Tibial nerve (tissue), 4 donors: Measurements from ENCODE around the gene DGKQ. TPM values are rescaled to one million over a fixed set of nuclear protein-coding genes. Genes with fewer than 3 reads are reported as not detected.

Experiments used
- DNase-seq, 2 donors: peaks; one replicate each; pipeline ENCODE4 v3.0.0-alpha.2; 2019; ENCODE audit warnings: low spot score in 2 of 2
- H3K27ac ChIP-seq, 4 donors: fragments of 200-600 bp; sonication (generic) in 3 of 4; one replicate each; pipeline ENCODE4 v1.5.1; 2017 to 2019; ENCODE audit warnings: mild to moderate bottlenecking in 1 of 4
- H3K27me3 ChIP-seq, 2 donors: fragments of 200-600 bp; sonication (generic) in 1 of 2; one replicate each; pipeline versions ENCODE4 v1.5.1 to v1.6.0; 2017 to 2019
- H3K36me3 ChIP-seq, 3 donors: fragments of 200-600 bp; sonication (generic); one replicate each; pipeline ENCODE4 v1.5.1; 2018 to 2019
- H3K4me1 ChIP-seq, 4 donors: fragments of 200-600 bp; sonication (generic) in 3 of 4; one replicate each; pipeline ENCODE4 v1.5.1; 2017 to 2019
- H3K4me3 ChIP-seq, 4 donors: fragments of 200-600 bp; sonication (generic) in 3 of 4; one replicate each; pipeline ENCODE4 v1.5.1; 2017 to 2019; ENCODE audit warnings: mild to moderate bottlenecking in 1 of 4, moderate library complexity in 1 of 4
- H3K9me3 ChIP-seq, 4 donors: fragments of 200-600 bp; sonication (generic) in 3 of 4; one replicate each; pipeline ENCODE4 v1.5.1; 2017 to 2019
- EP300 ChIP-seq, 2 donors: sonication (generic); formaldehyde crosslinking; IDR thresholded peaks; one replicate each; pipeline ENCODE4 v1.6.1; 2017; ENCODE audit warnings: antibody characterized with exemption in 2 of 2, mild to moderate bottlenecking in 1 of 2
- POLR2A ChIP-seq, 2 donors: fragments of 450-650 bp; IDR thresholded peaks; one replicate each; pipeline ENCODE4 v1.6.1; 2017; ENCODE audit warnings: antibody characterized with exemption in 2 of 2, mild to moderate bottlenecking in 2 of 2, moderate library complexity in 2 of 2
- WGBS, 2 donors: methylation state at CpG; one replicate each; pipeline ENCODE4 v1.1.5; 2018; 5-methylcytosine and 5-hydroxymethylcytosine counted together
- total RNA-seq, 4 donors: library from RNA; depleted of rRNA; stranded (reverse); fragments of >200 nt; gene quantifications; one replicate each; pipeline ENCODE4 v1.1.0, GENCODE V29; 2016
- TF ChIP-seq, protein P1 (sequence below), 5 experiments: fragments of 200-600 bp in 3 of 5; fragments of 450-650 bp in 2 of 5; sonication (generic) in 3 of 5; IDR thresholded peaks; one replicate each; pipeline ENCODE4 v1.5.1; 2016 to 2019; ENCODE audit warnings: antibody characterized with exemption in 5 of 5, mild to moderate bottlenecking in 3 of 5, moderate library complexity in 2 of 5

The DGKQ gene
- total RNA-seq, 4 donors from 2014 or later: 9.0 to 23.4 (median 13.6) TPM

DNA sequence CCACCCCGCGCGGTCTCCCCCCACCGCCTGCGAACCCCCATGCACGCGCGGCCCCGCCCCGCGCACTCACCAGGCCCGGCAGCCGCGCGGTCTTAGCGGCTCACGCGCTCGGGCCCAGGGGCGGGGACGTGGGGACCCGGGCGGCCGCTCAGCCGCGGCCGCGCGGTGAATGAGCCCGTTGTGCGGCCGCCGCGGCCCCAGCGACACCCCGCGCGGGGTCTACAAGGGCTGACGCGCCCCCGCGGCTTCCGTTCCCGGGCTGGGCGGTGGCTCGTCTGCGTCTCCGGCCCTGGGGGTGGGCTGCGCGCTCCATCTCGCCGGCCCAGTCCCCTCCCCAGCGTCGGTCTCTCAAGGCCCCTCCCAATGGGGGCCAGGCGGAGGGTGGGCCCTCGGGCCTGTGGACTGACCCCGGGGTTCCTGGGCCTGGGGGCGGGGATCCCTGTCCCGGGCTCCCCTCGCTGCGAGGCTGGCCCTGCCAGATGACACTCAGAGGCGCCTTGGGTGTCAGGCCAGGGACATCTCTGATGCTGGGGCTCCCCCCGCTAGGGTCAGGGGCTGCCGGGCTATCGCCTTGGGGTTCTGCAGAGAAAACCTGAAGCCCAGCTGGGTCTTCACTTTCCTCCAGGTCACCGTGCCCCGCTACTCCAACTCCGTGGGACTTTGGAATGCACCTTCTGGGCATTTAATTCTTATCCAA, 24.2 kb upstream of the DGKQ start:
- Histone ChIP-seq H3K27ac (peak overlapping the region in 1 of 4 donors; percentile 37), H3K27me3 (peaks cover 0 to 51% of the 10 kb centered on the region in 2 donors), H3K4me1 (peaks cover 0 to 39% (median 15%) of the 10 kb centered on the region in 4 donors), H3K36me3 (no peaks in the 10 kb centered on the region), H3K4me3 (peak overlapping the region in 3 of 4 donors; percentile 21 to 51 (median 23)), H3K9me3 (no peaks in the 10 kb centered on the region)
- WGBS, 2 donors: 2% methylated on average over 38 of the region's 68 CpGs; no CpG with 5 or more reads in 1 of the 2 donors
- DNase-seq: no peak
- TF ChIP-seq POLR2A (IDR thresholded peaks at IDR 0.05): no peak
- no peak for TF ChIP-seq EP300 (IDR thresholded peaks at IDR 0.05)
- TF ChIP-seq, protein P1, sequence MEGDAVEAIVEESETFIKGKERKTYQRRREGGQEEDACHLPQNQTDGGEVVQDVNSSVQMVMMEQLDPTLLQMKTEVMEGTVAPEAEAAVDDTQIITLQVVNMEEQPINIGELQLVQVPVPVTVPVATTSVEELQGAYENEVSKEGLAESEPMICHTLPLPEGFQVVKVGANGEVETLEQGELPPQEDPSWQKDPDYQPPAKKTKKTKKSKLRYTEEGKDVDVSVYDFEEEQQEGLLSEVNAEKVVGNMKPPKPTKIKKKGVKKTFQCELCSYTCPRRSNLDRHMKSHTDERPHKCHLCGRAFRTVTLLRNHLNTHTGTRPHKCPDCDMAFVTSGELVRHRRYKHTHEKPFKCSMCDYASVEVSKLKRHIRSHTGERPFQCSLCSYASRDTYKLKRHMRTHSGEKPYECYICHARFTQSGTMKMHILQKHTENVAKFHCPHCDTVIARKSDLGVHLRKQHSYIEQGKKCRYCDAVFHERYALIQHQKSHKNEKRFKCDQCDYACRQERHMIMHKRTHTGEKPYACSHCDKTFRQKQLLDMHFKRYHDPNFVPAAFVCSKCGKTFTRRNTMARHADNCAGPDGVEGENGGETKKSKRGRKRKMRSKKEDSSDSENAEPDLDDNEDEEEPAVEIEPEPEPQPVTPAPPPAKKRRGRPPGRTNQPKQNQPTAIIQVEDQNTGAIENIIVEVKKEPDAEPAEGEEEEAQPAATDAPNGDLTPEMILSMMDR (IDR thresholded peaks at IDR 0.05): no peak

GRCh38 chr4:996997-997374, 23.6 kb upstream of the DGKQ start:
- peaks cover 0 to 45% of the 10 kb centered on the region in 2 donors for H3K27me3 ChIP-seq
- 3 to 6% methylated on average over 18 to 19 of the region's 25 CpGs for WGBS, 2 donors
- peaks cover 0 to 5% (median 0%) of the 10 kb centered on the region in 3 donors for H3K36me3 ChIP-seq

DNA sequence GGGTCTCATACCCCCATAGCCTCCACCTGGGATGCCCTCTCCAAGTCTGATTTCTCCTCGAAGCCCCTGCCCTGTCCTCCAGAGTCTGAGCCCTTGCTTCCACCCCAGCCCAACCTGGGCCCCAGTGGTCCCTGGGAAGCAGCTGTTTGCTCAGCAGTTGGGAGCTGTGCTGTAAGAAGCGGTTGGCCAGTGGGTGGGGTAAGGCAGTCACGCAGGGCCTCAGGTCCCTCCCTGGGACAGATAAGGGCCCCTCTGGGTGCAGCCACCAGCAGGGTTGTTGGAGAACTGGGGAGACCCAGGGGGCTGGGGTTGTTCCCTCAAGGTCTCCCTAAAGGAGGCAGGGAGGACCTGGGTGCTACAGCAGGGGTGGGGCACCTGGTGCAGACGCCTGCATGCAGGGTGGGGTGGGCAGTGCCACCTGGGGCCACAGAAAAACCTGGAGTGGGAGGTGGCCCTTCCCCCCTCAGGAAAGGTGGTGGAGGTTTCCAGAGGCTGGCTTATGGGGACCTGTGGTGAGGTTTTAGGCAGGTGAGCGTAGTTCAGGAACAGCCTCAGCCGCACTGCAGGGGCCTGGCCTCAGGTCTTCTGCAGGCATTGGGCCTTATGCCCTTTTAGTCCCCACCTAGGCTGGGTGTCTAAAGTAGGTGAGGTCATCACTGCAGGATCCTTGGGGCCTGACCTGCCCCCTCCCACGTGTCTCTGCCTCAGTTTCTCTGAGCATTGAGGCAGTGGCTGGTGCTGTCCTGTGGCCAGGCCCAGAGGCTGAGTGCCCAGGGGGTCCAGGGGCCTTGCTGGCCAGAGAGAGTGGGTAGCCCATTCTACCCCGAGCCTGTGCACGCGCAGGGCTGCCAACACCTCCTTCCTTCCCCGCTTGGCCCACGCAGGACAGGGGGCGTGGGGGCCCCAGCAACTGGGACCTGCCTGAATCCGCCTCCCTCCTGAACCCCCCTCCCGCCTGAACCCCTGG, 22.9 kb upstream of the DGKQ start:
- Histone ChIP-seq H3K4me1 (peaks cover 0 to 34% (median 12%) of the 10 kb centered on the region in 4 donors), H3K4me3 (no peak overlapping the region), H3K36me3 (peaks cover 0 to 12% (median 0%) of the 10 kb centered on the region in 3 donors), H3K27ac (no peak overlapping the region), H3K27me3 (peaks cover 0 to 39% of the 10 kb centered on the region in 2 donors), H3K9me3 (no peaks in the 10 kb centered on the region)
- no peak for DNase-seq
- TF ChIP-seq, protein P1 (IDR thresholded peaks at IDR 0.05): no peak
- TF ChIP-seq POLR2A (IDR thresholded peaks at IDR 0.05) (no peak), EP300 (IDR thresholded peaks at IDR 0.05) (no peak)
- 61 to 63% methylated on average over 12 to 13 of the region's 15 CpGs for WGBS, 2 donors

More at GRCh38 chr4:996997-997374, 23.6 kb upstream of the DGKQ start:
- no peak overlapping the region for H3K27ac ChIP-seq
- H3K9me3 ChIP-seq: no peaks in the 10 kb centered on the region
- H3K4me1 ChIP-seq: peaks cover 0 to 38% (median 12%) of the 10 kb centered on the region in 4 donors
- H3K4me3 ChIP-seq: peak overlapping the region in 2 of 4 donors; percentile 23 to 51
- TF ChIP-seq, protein P1 (IDR thresholded peaks at IDR 0.05): no peak
- TF ChIP-seq EP300 (IDR thresholded peaks at IDR 0.05) (no peak), POLR2A (IDR thresholded peaks at IDR 0.05) (no peak)
- DNase-seq: no peak

DNA sequence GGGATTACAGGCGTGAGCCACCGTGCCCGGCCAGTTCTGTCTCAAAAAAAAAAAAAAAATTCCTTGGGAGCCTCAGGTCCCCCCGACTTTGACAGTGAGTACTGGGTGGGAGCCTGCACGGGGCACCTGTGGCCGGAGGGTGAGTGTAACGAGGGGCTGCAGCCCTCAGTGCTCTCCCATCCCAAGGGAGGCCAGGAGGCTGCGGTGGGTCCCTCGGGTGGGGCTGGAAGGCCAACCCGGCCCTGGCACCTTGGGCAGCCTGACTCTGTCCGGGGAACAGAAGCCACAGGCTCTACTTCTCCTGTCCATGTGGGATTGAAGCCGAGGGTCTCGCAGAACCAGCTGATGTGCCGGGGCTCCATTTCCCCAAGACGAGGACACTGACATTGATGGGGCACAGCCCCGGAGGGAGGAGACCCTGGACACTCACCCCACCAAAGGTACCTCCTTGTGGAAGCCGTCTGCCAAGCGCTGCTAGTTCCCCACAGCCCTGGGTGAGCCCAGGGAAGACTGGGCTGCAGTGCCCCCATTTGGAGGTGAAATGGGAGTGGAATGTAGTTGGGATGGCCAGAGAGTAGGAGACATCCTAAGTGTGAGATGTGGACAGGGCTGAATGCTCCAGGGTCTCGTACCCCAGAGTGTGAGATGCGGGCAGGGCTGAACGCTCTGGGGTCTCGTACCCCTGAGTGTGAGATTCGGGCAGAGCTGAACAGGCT, 22.1 kb upstream of the DGKQ start:
- DNase-seq: no peak
- Histone ChIP-seq H3K4me1 (peaks cover 0 to 34% (median 12%) of the 10 kb centered on the region in 4 donors), H3K9me3 (no peaks in the 10 kb centered on the region), H3K27ac (no peak overlapping the region), H3K27me3 (peaks cover 0 to 30% of the 10 kb centered on the region in 2 donors), H3K36me3 (peaks cover 0 to 20% (median 0%) of the 10 kb centered on the region in 3 donors), H3K4me3 (no peak overlapping the region)
- 91% methylated on average over 16 to 22 of the region's 23 CpGs for WGBS, 2 donors
- TF ChIP-seq POLR2A (IDR thresholded peaks at IDR 0.05) (no peak), EP300 (IDR thresholded peaks at IDR 0.05) (no peak)
- TF ChIP-seq, protein P1 (IDR thresholded peaks at IDR 0.05): no peak
